ENCODE data around the gene ACAP1.

The ACAP1 gene

DNA sequence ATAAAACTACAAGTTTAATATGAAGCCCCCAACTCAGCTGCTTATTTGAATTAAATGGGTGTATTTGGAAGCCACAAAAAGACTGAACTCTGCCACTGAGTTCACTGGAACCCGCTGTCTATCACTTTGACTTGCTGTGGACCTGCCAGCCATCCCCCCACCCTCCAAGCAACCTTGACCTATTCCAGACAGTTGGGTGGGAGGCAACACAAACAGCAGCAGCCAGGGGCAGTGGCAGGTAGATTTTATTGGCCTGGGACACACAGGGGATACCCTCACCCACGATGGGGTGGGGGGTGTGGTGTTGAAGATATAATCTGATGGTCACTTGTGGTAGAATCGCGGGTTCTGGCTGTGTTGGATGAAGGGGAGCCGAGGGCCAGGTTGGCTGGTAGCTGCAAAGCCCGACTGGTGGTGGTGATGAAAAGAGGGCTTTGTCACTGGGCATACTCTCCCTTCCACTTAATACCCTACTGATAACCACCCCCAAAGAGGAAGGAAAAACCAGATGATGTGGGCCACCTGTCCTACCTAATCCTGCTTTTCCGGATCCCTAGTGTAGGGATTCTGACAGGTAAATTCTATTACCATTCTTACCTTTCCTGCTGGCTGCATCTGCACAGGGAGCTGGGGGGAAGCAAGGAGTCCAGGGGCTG lies 23.8 kb upstream of the ACAP1 start:
- no peak for FAIRE-seq

DNA sequence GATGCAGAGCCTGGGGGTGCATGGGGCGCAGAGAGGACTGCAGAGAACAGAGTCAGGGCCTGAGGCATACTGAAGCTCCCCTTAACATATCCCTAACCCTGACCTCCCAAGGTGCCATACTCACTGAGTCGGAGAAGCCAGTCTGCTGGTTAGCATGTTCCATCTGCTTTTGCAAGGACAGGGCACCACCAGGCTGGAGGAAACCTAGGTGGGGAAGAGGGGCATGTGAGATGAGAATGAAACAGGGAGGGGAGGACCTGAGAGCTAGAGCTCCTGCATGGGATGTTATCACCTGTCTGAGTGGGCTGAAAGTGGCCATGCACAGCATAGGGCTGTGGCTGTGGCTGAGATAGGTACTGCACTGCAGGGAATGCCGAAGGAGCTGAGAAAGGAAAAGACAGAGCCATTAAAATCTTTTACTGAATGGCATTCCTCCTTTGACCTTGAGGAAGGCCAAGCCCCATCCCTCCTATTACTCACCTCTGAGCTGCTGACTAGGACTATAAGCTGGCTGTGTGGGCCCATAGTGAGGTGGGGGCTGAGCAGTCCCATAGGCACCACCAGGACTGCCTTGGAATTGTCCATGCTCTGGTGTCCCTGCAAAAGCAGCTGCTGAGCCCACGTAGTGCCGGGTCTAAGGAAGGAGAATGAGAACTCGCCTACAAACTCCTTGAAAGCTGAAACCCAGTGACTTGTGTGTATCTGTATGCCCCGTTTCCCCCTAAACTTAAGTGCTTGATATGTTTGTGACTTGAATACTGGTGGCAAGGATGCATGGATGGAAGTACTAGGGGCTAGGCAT lies 23.0 kb upstream of the ACAP1 start:
- no peak for FAIRE-seq

DNA sequence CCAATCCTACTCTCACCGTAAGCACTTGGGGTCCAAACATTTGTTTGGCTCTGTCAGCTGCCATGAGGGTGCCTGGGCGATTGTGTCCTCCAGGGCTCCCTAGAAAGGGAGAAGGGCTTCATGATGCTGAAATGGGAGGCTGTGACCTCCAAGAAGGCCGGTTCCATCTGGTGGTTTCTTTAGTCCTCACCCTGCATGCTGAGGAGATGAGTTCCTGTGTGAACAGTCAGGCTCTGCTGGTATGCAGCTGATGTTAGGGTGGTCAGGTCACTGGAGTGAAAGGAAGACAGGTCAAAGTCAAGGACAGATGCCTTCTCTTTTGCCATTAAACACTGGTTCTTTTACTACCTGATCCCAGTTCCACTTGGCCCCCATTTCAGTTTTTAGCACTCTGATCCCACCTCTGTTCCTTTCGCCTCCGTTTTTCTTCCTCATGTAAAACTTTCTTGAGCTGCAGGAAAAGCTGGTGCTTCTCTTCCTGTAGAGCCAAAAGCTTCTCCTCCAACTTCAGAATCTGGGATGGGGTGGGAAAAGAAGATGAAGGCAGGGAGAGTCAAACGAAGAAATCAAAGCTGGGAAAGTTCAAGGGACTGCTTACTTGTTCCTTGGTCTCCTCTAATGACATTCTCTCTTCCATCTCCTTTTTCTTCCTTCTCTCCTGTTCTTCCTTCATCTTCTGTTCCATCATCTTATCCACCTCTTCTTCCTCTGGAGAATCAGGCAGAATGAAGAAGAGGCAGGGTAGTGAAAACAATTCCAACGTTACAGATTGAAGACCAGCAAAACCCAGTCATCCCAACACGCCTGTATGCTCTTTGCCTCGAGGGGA lies 22.2 kb upstream of the ACAP1 start:
- no peak for FAIRE-seq

DNA sequence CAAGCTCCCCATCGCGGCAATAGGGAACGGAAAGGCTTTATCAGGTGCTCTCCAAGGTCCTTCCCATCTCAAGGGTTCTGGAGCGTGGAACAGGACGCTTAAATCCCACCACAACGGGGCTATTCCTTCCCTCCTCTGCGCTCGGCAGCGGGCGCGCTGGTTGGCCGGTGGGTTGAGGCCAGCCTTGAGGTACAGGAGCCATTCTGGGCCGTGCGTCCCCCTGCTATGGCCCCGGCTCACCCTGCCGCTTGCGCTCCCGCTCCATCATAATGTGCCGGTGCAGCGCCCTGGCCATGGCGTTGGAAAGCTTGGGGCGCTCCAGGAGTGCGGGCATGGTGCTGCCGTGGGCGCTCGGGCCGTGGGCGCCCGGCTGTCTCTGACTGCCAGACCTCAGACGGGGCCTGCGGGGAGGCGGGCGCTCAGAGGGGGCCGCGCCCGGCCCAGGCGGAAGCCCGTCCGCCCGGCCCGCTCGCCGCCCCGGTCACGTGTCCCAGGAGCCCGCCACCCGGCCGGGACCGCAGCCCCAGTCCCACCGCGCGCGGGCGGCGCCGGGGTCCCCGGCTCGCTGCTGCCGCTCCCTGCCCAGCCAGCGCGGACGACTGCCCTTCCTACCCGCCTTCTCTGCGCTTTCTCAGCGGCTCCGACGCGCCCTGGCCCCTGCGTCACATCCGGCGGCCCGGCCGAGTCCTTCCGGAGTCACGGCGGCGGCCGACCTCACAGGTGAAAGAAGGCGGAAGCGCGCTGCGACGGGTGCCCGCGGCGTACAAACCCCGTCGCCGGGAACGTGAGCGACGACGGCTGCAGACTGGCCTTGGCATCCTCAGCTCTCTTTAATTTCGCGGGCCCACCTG lies 21.4 kb upstream of the ACAP1 start, which contains the start of gene GPS2:
GPS2 (minus strand) TSS at position 642 of the 851 bp plus-strand sequence; CDS start at position 334, 308 bp downstream.
- FAIRE-seq: no peak

DNA sequence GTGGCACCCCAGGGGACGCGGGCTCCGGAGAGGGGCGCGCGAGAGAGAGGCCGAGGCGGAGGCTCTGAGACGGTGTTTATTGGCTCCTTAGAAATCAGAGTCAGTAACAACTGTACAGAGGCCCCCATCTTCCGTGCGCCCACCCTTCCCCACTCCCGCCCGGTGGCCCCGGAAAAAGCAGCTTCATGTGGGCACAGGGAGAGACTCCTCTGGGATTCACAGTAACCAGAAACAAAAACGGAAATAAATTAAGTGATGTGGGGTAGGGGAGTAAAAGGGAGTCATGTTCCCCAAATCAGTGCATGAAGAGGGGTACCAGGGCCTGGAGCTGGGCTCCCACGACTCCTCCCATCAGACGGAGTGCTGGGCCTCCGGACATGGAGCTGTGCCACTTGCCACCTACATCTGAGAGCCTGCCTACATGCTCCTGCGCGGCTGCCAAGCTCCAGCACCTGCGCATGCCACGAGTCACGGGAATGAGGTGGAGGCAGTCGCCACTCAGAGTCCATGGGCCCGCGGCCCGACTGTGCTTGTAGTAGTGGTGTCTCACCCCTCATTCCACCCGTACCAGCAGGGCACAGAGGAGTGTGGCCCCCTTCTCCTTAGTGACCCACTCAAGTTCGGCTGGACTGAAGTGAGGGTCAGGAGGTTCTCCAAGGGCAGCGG lies 20.6 kb upstream of the ACAP1 start:
- FAIRE-seq: no peak

DNA sequence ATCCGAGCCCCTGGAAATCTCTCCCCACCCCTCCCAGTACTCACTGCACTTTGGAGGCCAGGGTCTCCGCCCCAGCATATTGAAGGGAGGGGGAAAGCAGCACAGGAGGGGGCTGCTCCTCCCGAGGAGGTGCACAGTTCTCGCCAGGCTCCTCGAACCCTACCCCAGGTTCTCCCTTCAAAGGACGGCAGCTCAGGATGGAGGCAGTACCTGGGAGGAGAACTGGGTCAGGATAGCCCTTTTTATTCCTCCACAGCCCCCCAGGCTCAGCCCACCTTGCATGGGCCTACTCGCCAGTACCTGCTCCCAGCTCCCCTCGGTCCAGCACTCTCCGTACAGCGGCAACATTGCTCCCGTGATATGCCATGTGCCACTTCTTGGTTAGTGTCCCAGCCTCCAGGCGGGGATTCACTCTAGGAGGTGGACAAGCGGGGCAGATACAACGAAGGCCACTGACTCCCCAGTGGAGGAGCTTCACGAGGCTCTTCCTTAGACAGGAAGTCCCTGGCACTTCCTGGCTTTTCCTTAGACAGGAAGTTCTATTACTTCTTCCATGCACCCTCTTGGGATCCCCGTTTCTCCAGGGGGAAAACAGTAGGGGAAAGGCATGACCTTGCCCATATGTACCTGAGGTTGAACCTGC lies 19.0 kb upstream of the ACAP1 start:
- FAIRE-seq: no peak

DNA sequence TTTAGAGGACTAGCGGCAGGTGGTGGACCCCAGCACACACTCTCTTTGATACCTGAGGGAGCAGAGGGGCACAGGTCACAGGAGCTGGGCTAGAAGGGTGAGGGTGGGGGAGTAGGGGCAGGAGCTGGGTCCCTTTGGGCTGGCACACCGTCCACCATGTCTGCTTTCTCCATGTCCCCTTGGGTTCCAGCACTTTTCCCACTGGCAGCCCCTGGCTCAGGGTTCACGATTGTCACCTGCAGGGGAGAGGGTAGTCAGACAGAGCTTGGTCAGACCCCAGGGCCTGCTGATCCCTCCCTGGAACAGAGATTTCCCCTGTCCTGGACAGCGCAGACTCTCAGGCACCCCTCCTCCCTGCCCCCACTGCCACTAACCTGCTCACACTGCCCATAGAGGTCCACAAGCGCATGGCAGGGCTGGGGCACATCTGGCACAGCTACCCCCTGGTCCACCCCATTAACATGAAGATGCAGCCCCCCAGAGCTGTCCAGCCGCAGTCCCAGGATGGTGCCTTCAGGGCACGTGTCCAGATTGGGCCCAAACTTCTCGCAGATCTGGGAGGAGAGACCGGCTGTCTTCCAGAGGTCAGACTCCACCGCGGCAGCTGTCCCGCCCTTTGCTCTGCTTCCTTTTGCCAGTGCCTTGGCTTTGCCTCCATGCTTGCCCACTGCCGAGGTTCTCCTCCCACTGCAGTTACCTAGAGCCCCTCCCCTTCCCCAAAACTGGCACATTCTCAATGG lies 18.0 kb upstream of the ACAP1 start:
- no peak for FAIRE-seq

DNA sequence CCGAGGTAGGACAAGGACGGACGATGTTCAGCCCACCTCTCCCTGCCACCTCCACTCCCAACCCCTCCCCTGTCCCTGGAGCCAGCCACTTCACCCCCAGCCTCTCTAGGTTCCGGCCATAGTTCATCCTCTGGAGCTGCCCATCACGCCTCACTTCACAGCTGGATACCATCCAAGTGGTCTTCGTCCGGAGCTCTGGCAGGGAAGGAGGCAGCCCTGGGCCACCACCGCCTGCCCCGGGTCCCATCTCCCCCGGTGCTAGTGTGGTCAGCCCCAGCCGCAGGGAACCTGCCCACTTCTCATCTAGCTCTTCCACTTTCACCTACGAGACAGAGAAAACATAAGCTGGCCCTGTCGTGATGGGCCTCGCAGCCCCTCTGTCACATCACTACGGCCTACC lies 14.9 kb upstream of the ACAP1 start:
- no peak for FAIRE-seq

DNA sequence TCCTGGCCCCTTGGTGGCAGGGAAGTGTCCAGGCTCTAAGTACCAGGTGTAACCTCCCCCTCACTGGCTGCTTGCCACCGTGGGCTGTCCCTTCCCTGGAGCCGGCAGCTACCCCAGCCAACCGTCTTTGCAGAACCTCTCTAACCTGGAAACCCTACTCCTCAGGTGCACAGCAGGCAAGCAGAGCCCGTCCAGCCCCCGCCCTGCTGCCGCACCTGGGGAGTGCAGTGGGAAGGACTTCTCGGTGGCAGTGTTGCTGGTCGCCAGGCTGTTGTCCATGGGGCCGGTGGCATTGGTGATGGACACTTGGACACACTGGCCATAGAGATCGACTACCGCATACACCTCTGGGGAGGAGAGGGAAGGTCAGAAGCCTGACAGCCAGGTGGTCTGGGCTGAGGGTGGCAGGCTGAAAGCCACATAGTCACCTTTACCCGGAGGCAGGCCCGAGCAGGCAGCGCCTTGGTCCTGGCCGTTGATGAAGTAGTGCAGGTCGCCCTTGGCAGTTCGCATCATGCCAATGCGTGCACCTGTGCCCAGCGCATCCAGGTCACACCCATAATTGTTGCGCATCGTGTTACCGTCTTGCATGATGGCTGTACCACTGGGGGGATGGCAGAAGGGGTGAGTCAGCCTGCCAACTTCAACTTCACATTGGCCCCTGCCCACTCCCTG lies 13.7 kb upstream of the ACAP1 start:
- no peak for FAIRE-seq

DNA sequence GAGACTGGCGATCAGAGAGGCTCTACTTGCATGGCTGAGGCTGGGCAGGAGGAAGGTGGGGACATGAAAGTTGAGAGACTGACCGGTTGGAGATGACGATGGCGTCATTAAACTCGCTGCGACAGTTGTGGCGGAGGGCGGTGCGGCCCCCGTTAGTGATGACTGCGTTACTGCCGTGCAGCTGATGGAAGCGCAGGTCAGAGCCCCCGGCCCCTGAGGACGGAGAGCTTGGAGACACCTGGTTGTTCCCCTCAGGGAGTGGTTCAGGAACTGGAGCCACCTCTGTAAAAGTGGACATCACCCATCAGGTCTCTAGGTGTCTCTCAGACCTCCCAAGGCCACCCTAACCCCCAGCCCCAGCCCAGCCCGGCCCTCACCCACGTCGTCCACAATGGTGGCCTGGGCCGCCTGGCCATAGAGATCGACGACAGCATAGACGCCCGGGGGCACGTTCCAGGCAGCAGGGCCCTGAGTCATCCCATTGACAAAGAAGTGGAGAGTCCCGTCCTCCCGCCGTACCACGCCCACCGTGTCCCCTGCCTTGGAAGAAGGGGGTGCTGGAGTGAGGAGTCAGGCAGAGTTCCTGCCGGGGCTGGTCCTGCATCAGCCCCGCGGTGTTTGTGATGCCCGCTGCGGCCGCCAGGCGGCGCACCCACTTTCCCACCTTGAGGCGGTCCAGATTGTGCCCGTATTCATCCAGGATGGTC lies 12.4 kb upstream of the ACAP1 start:
- no peak for FAIRE-seq

DNA sequence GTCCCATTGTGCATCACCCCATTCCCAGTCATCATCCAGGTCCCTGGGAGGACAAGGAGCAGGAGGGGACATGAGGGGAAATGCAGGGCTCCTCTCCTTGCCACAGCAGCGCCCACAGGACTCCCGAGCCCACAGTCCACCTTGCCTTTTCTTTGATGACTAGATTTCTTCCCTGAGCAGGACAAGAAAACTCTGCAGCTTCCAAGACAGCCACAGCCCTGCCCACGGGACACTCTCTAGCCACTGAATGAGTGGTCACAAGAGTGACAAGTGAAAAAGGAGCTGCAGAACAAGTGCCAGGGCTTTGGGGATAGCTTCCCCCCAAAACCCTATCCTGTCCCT lies 11.9 kb upstream of the ACAP1 start:
- no peak for FAIRE-seq

DNA sequence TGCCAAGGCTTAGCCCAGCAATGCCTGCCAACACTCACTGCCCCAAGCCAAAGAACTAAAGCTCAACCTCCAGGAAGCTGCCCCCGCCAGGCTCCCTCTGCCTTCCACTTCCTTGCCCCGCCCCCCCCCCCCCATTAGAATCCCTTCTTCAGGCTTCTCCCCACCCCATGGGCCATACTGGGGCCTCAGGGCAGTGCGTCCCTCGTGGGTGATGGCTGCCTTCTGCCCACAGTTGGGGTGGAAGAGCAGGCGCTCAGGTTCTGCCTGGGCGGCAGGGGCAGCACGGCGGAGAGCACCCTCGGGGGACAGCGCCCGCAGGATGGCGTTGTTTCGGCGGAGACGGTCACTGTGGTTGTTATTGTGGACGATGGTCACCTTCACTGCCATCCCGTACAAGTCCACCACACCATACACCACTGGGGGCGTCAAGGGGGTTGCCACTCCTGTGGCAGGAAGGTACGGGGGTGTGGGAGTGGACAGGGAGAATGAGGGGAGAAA lies 11.2 kb upstream of the ACAP1 start:
- FAIRE-seq: no peak

DNA sequence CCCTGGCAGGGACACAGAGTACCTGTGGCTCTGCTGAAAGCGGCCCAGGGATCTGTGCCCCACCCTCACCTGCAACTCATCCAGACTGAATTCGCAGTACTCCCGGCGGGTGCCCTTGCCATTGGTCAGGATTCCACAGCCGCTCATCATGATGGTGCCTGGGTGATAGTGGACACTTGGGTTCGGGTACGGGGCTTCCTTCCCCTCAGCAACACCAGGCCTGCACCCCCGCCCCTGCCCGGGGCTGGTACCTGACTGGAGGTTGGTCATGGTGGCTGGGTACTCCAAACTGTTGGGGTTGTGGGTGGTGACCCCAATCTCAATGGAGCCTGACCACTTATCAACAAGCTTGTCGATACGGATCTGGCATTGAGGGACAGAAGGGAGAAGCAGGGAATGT lies 10.1 kb upstream of the ACAP1 start:
- no peak for FAIRE-seq

DNA sequence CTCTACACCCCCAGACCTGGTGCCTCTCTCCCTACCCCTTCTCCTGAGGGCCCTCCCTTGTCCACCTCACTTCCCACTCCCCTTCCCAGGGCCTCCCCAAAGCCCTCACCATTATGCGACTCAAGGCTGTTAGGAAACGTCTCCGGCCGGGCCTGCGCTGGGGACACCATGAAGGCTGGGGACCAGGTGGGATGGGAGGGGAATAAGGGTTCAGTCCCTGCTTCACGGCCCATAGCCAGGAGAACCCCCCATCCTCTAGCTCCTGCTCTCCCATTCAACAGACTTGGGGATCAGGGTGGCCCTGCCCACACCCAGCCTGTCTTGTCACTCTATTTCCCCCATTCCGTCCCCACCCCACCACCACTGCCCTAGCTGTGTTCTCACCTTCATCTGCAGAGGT lies 9.3 kb upstream of the ACAP1 start:
- FAIRE-seq: no peak

DNA sequence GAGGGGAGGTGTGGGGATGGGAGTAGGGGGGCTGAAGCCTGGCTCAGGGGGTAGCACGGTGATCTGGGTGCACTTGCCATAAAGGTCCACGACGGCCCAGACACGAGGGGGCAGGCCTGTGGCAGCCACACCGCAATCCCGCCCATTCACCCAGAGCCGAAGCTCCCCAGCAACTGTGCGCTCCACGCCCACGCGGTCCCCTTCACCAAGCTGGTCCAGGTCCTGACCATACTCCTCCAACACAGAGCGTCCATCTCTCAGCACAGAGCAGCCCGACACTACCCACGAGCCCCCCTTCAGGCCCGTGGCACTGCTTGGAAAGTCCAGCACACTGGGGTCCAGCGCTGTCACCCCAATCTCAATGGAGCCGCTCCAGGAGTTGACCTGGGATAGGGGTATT lies 8.8 kb upstream of the ACAP1 start:
- FAIRE-seq: no peak

DNA sequence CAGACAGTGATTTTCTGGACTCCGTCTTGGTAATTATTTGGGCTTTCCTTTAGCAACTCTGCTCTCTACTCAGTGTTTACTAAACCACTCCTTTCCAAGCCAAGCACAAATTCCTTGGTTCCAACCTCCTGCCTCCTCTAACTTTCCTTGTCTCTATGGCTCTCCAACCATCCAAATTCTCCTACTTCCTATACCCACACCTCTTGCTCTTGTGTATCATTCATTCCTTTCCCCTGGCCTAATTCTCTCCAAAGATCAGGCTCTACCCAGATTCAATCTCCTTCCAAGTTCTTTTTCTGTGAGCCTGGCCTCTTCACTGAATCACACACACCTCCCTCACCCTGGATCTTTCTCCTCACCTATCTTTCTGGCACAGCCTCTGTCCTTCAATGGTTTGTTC lies 8.3 kb upstream of the ACAP1 start:
- FAIRE-seq: no peak

DNA sequence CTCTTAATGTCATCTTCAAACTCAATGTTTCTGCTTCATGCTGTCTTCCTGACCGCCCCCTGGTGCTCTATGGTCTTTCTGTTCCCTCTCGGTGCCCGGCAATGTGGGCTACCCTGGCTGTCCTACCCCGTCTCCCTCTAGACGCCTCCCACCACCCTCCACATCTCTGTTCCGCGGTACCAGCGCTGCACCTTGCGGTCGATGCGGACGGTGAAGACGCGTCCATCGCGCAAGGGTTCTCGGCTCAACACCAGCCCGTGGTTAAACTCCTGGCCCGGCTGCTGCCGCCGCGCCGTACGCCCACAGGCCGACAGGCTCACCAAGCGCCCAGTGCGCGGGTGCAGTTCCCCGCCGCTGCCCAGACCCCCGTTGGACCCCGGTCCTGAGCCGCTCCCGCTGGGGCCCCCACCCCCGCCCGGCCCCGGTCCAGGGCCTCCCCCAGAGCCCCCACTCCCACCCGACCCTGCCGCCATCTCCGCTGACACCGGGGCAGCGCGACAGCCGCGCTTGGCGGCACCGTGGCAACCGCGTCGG lies 7.4 kb upstream of the ACAP1 start, which contains the start of gene NEURL4:
NEURL4 (minus strand) TSS at position 496 of the 534 bp plus-strand sequence; CDS start at position 473, 23 bp downstream.
- no peak for FAIRE-seq

DNA sequence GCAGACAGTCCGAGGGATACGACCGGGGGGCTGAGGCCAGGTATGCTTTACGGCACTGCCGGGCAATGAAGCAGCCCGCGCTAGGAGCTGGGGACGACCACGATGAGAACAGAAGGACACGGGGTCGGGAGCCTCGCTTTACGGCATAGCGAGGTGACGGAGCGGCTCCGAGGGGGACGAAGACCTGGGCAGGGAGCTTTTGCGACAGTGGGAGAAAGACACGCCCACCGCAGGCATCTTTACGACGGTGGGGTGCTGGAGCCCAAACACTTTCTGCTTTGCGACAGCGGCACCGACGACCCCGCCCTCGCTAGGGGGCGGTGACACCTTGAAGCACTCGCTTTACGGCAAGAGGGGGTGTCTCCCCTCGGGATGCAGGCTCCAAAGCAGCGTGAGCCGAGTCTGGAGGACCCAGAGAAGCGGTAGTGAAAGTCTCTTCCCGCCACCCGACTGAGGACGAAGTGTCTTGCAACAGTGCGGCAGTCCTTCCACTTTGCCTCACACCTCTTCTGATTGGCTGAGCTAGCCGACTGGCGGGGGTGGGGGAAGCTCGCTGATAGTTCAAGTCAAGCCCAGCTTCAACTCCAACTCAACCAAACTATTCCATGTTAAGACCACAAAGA lies 6.8 kb upstream of the ACAP1 start:
- FAIRE-seq: peak; percentile 87
